ENCODE data around the gene C16orf74. TPM values are rescaled to one million over a fixed set of nuclear protein-coding genes. Genes with fewer than 3 reads are reported as not detected.

C16orf74 gene
- total and polyA plus RNA-seq, 2 of the 8 experiments (the other 6 are each of a cell fraction or from before 2014, with no cell fraction given), result 7.3 to 9.3 TPM

DNA sequence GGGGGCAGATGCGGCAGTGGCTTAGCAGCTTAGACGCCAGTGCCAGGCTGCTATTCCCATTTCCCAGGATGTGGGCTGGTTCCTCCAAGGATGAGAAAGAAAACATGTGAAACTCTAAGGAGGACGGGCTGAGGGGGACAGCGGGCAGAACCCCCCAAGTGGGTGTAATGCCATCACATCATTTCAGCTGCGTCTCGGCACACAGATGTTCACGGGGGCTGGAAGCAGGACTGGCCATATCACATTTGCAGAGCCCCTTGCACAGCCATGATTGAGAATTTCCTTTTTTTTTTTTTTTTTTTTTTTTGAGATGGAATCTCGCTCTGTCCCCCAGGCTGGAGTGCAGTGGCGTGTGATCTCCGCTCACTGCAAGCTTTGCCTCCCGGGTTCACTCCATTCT lies 46.9 kb downstream of the C16orf74 start:
- FAIRE-seq, result no peak
- Histone ChIP-seq H3K4me1 (replicated peaks in 1 of 4; ENCODE audit: control insufficient read depth in 3 of 4, insufficient read depth in 4 of 4, low read length in 3 of 4) (peaks cover 0 to 3% (median 1%) of the 10 kb centered on the region in 4 experiments; a peak in 2 of 7 replicates), H2BK20ac (ENCODE audit: low read length) (no peak overlapping the region), H2AK5ac (ENCODE audit: low read depth, low read length) (no peak overlapping the region), H4K8ac (ENCODE audit: extremely low read depth, insufficient read depth, low read length) (no peak overlapping the region), H3K56ac (replicated peaks; ENCODE audit: insufficient read length, low read depth, low read length) (no peak overlapping the region), H3K23me2 (ENCODE audit: low read depth, low read length) (0 out of 2 replicates have a peak, but pooled peaks cover 1% of the 10 kb centered on the region), H3K4me3 (ENCODE audit: extremely low read depth in 1 of 4, insufficient read depth in 2 of 4, low read depth in 3 of 4, low read length in 4 of 4) (no peak overlapping the region), H3K79me2 (ENCODE audit: control insufficient read depth in 1 of 2, insufficient read depth in 2 of 2, low read length in 2 of 2) (no peaks in the 10 kb centered on the region), H4K91ac (replicated peaks; ENCODE audit: insufficient read length, low read length) (no peak overlapping the region), H3K36me3 (ENCODE audit: control insufficient read depth in 2 of 4, insufficient read depth in 4 of 4, low read length in 3 of 4) (no peaks in the 10 kb centered on the region), H3K9ac (replicated peaks in 1 of 4; ENCODE audit: extremely low read depth in 1 of 4, low read depth in 3 of 4, low read length in 3 of 4) (no peak overlapping the region), H3K79me1 (ENCODE audit: low read depth, low read length) (no peaks in the 10 kb centered on the region), H3K23ac (ENCODE audit: insufficient read length) (no peak overlapping the region), H3K18ac (ENCODE audit: extremely low read depth, low read length) (no peak overlapping the region), H2BK12ac (ENCODE audit: low read depth, low read length) (no peak overlapping the region), H3K4ac (replicated peaks; ENCODE audit: insufficient read length, low read depth, low read length) (no peak overlapping the region), H3K9me3 (ENCODE audit: insufficient read depth in 2 of 2, low read depth in 1 of 2, low read length in 1 of 2) (no peaks in the 10 kb centered on the region), H4K20me1 (replicated peaks in 1 of 2; ENCODE audit: control insufficient read depth in 1 of 2, insufficient read depth in 2 of 2, low read length in 2 of 2) (peaks cover 0 to 2% of the 10 kb centered on the region in 2 experiments), H3K27ac (ENCODE audit: low read depth, low read length) (no peak overlapping the region), H2AFZ (ENCODE audit: low read length) (no peak overlapping the region), H3K4me2 (ENCODE audit: insufficient read depth in 1 of 2, low read depth in 2 of 2, low read length in 2 of 2) (no peak overlapping the region), H2BK15ac (ENCODE audit: low read length) (no peak overlapping the region), H2BK5ac (ENCODE audit: low read depth, low read length) (no peak overlapping the region), H4K5ac (ENCODE audit: insufficient read length, low read depth, low read length) (no peak overlapping the region), H2BK120ac (replicated peaks; ENCODE audit: low read depth, low read length) (no peak overlapping the region), H3K27me3 (replicated peaks in 1 of 4; ENCODE audit: control insufficient read depth in 3 of 4, extremely low read depth in 1 of 4, insufficient read depth in 3 of 4, low read length in 3 of 4) (no peaks in the 10 kb centered on the region), H3K14ac (ENCODE audit: insufficient read length) (no peak overlapping the region)
- POLR2A ChIA-PET (ENCODE audit: partially characterized antibody), result interaction anchor here (1.5 to 2.0 kb wide), 3 partner anchors 13 to 18 kb away, joined by 3 to 7 read pairs (median 4); no protein-coding TSS in a partner anchor
- WGBS, 2 experiments (ENCODE audit: extremely low coverage in 1 of 2, insufficient coverage in 1 of 2, insufficient read length in 1 of 2, insufficient replicate concordance in 2 of 2, low coverage in 1 of 2, low lambda C conversion rate in 2 of 2, missing lambda C conversion rate in 1 of 2), result 87% methylated on average over 10 of the region's 11 CpGs; no CpG with 5 or more reads in 1 of the 2 experiments
- no peak for DNase-seq (ENCODE audit: low read depth in 1 of 2, low spot score in 2 of 2)
- CTCF ChIA-PET (ENCODE audit: partially characterized antibody), result interaction anchor here (0.8 to 37.0 kb wide), 7 partner anchors 10 to 44 kb away, joined by 3 to 620 read pairs (median 7); no protein-coding TSS in a partner anchor
- TF ChIP-seq TEAD4 (IDR thresholded peaks at IDR 0.05; ENCODE audit: low read depth, low read length) (no peak), FOSL1 (IDR thresholded peaks at IDR 0.05; ENCODE audit: insufficient read depth, low read depth, low read length) (no peak), SRF (IDR thresholded peaks at IDR 0.05; ENCODE audit: low read depth, low read length) (no peak)
